ENCODE measurements around the gene LRBA. TPM values are rescaled to one million over a fixed set of nuclear protein-coding genes. Genes with fewer than 3 reads are reported as not detected.

Gene LRBA
- polyA plus RNA-seq, 1 of the 3 experiments (the other 2 are of a cell fraction), result 11.4 TPM

DNA sequence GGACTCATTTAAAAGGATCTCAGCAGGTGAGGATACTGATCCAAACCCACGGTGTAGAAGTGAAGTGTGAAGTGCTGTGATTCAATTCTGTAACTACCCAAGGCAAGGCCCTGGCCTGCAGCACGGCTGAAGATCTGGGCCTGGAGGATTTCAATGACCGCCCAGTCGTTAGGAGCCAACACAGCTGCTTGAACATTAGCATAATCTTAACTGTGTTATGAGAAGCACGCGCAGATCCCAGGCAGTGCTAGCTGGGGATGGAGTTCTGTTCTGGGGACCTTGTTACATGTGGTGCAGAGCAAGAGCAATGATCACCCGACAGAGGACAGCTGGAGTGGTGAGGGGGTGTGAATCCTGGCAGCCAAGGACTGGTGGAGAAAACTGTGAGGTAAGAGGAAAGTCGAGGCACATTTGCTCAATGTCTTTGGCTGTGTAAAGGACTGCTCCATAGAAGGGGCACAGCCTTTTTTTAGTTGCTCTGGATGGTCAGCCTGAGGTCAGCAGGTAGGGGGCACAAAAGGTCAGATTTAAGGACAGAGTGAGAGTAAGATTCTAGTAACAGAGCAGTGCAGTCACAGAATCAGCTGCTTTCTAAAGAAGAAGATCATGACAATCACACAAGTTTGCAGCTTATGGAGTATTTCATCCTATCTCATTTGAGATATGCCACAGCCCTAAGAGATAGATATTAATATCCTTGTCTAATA, 755.1 kb downstream of the LRBA start:
- H3K9me2 ChIP-seq, result no peaks in the 10 kb centered on the region
- POLR2A ChIA-PET, result no interaction called here
- H3K36me3 ChIP-seq (replicated peaks in 1 of 2; ENCODE audit: control insufficient read depth in 1 of 2, insufficient read depth in 2 of 2, low read length in 1 of 2), result peaks cover 55 to 57% of the 10 kb centered on the region in 2 experiments
- no peaks in the 10 kb centered on the region for H3K9me3 ChIP-seq
- no peak overlapping the region for H2AFZ ChIP-seq (ENCODE audit: low read depth)
- TF ChIP-seq RAD21 (IDR thresholded peaks at IDR 0.05; ENCODE audit: low read length) (no peak), SMC3 (IDR thresholded peaks at IDR 0.05; ENCODE audit: low read depth, low read length) (no peak), FOXM1 (IDR thresholded peaks at IDR 0.05; ENCODE audit: low read depth) (no peak), RFX5 (IDR thresholded peaks at IDR 0.05; ENCODE audit: low read length) (no peak), ELF1 (IDR thresholded peaks at IDR 0.05) (no peak), EP300 (IDR thresholded peaks at IDR 0.05; ENCODE audit: borderline replicate concordance in 1 of 2, low read depth in 1 of 2, low read length in 1 of 2) (no peak), TAF1 (IDR thresholded peaks at IDR 0.05; ENCODE audit: borderline replicate concordance, low read depth, low read length) (no peak), FOXJ3 (CRISPR knock-in tag; IDR thresholded peaks at IDR 0.05) (no peak), RCOR1 (IDR thresholded peaks at IDR 0.05; ENCODE audit: low read length) (no peak), SIN3A (IDR thresholded peaks at IDR 0.05; ENCODE audit: borderline replicate concordance, low read depth, low read length) (no peak)
- TF ChIP-seq, protein P1, sequence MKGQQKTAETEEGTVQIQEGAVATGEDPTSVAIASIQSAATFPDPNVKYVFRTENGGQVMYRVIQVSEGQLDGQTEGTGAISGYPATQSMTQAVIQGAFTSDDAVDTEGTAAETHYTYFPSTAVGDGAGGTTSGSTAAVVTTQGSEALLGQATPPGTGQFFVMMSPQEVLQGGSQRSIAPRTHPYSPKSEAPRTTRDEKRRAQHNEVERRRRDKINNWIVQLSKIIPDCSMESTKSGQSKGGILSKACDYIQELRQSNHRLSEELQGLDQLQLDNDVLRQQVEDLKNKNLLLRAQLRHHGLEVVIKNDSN (IDR thresholded peaks at IDR 0.05; ENCODE audit: borderline replicate concordance, low read depth), result no peak
- TF ChIP-seq, protein P2, sequence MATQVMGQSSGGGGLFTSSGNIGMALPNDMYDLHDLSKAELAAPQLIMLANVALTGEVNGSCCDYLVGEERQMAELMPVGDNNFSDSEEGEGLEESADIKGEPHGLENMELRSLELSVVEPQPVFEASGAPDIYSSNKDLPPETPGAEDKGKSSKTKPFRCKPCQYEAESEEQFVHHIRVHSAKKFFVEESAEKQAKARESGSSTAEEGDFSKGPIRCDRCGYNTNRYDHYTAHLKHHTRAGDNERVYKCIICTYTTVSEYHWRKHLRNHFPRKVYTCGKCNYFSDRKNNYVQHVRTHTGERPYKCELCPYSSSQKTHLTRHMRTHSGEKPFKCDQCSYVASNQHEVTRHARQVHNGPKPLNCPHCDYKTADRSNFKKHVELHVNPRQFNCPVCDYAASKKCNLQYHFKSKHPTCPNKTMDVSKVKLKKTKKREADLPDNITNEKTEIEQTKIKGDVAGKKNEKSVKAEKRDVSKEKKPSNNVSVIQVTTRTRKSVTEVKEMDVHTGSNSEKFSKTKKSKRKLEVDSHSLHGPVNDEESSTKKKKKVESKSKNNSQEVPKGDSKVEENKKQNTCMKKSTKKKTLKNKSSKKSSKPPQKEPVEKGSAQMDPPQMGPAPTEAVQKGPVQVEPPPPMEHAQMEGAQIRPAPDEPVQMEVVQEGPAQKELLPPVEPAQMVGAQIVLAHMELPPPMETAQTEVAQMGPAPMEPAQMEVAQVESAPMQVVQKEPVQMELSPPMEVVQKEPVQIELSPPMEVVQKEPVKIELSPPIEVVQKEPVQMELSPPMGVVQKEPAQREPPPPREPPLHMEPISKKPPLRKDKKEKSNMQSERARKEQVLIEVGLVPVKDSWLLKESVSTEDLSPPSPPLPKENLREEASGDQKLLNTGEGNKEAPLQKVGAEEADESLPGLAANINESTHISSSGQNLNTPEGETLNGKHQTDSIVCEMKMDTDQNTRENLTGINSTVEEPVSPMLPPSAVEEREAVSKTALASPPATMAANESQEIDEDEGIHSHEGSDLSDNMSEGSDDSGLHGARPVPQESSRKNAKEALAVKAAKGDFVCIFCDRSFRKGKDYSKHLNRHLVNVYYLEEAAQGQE (IDR thresholded peaks at IDR 0.05; ENCODE audit: low read depth, low read length), result no peak
- no peaks in the 10 kb centered on the region for H4K20me1 ChIP-seq (ENCODE audit: insufficient read depth)
- no peak overlapping the region for H3K27ac ChIP-seq (ENCODE audit: low read depth in 2 of 2, low read length in 1 of 2)
- WGBS (ENCODE audit: low lambda C conversion rate), result 94% methylated on average over 6 of the region's 8 CpGs
- DNase-seq, result no peak
- H3K9ac ChIP-seq, result no peak overlapping the region
- no peaks in the 10 kb centered on the region for H3K27me3 ChIP-seq (ENCODE audit: insufficient read depth)
- peaks cover 0 to 4% of the 10 kb centered on the region in 2 experiments; a peak in 1 of 4 replicates for H3K4me1 ChIP-seq (ENCODE audit: control insufficient read depth in 1 of 2, insufficient read depth in 2 of 2, low read depth in 1 of 2, low read length in 1 of 2)
- CTCF ChIA-PET, result interaction anchor here (0.9 to 1.1 kb wide), 2 partner anchors 15 to 39 kb away, joined by 3 to 4 read pairs; no protein-coding TSS in a partner anchor
- H3K79me2 ChIP-seq (ENCODE audit: insufficient read depth), result no peaks in the 10 kb centered on the region
- H3K4me3 ChIP-seq (ENCODE audit: low read depth in 2 of 2, low read length in 1 of 2), result no peak overlapping the region
- peaks cover 6% of the 10 kb centered on the region for H3F3A ChIP-seq (replicated peaks; ENCODE audit: insufficient read depth)
- H3K4me2 ChIP-seq, result no peak overlapping the region

DNA sequence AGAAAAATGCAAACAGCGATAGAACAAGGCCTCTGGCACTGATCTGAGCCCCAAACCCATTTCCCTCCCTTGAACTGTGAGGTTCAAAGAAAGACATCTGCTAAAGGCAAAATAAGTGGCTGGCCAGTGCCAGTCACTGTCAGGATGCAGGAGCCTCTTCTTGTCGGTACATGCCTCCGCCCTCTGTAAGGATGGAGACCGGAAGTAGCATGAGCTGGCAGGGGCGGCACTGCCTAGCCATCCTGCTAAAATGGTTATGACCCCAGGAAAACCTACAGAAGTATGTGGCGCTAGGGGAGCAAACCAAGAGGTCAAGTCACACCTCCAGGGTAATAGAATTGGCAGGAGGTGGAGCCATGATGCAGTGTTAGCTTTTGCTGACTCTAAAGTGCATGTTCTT, 756.5 kb downstream of the LRBA start:
- no peak for DNase-seq
- Histone ChIP-seq H3K9me2 (no peaks in the 10 kb centered on the region), H4K20me1 (ENCODE audit: insufficient read depth) (no peaks in the 10 kb centered on the region), H3K36me3 (replicated peaks in 1 of 2; ENCODE audit: control insufficient read depth in 1 of 2, insufficient read depth in 2 of 2, low read length in 1 of 2) (peaks cover 53 to 57% of the 10 kb centered on the region in 2 experiments), H3K9me3 (no peaks in the 10 kb centered on the region), H3K4me3 (ENCODE audit: low read depth in 2 of 2, low read length in 1 of 2) (no peak overlapping the region), H3K27ac (ENCODE audit: low read depth in 2 of 2, low read length in 1 of 2) (no peak overlapping the region), H2AFZ (ENCODE audit: low read depth) (no peak overlapping the region), H3K79me2 (ENCODE audit: insufficient read depth) (no peaks in the 10 kb centered on the region), H3K9ac (no peak overlapping the region), H3K27me3 (ENCODE audit: insufficient read depth) (no peaks in the 10 kb centered on the region), H3F3A (replicated peaks; ENCODE audit: insufficient read depth) (peaks cover 7% of the 10 kb centered on the region), H3K4me1 (ENCODE audit: control insufficient read depth in 1 of 2, insufficient read depth in 2 of 2, low read depth in 1 of 2, low read length in 1 of 2) (peaks cover 0 to 4% of the 10 kb centered on the region in 2 experiments; a peak in 1 of 4 replicates), H3K4me2 (no peak overlapping the region)
- 95% methylated on average over 6 of the region's 6 CpGs for WGBS (ENCODE audit: low lambda C conversion rate)
- POLR2A ChIA-PET, result no interaction called here
- CTCF ChIA-PET, result interaction anchor here (1.3 to 2.2 kb wide), 3 partner anchors 16 to 609 kb away, joined by 5 to 8 read pairs (median 6); no protein-coding TSS in a partner anchor
- TF ChIP-seq SMC3 (IDR thresholded peaks at IDR 0.05; ENCODE audit: low read depth, low read length) (no peak), TEAD4 (IDR thresholded peaks at IDR 0.05; ENCODE audit: borderline replicate concordance, insufficient read depth) (no peak), RXRA (IDR thresholded peaks at IDR 0.05; ENCODE audit: borderline replicate concordance, low read depth) (no peak), POLR2AphosphoS5 (IDR thresholded peaks at IDR 0.05; ENCODE audit: low read depth, low read length) (no peak), MEF2A (IDR thresholded peaks at IDR 0.05; ENCODE audit: borderline replicate concordance, low read depth) (no peak), YY1 (IDR thresholded peaks at IDR 0.05; ENCODE audit: low read depth) (no peak), SIN3A (IDR thresholded peaks at IDR 0.05; ENCODE audit: borderline replicate concordance, low read depth, low read length) (no peak), EP300 (IDR thresholded peaks at IDR 0.05; ENCODE audit: borderline replicate concordance in 1 of 2, low read depth in 1 of 2, low read length in 1 of 2) (no peak), JUND (IDR thresholded peaks at IDR 0.05) (no peak), ELF1 (IDR thresholded peaks at IDR 0.05) (no peak), CHD2 (IDR thresholded peaks at IDR 0.05; ENCODE audit: low read length, partially characterized antibody) (no peak), GATA2 (CRISPR knock-in tag; IDR thresholded peaks at IDR 0.05) (no peak), FOXJ3 (CRISPR knock-in tag; IDR thresholded peaks at IDR 0.05) (no peak), GABPA (IDR thresholded peaks at IDR 0.05; ENCODE audit: low read depth) (no peak)
- TF ChIP-seq, protein P3, sequence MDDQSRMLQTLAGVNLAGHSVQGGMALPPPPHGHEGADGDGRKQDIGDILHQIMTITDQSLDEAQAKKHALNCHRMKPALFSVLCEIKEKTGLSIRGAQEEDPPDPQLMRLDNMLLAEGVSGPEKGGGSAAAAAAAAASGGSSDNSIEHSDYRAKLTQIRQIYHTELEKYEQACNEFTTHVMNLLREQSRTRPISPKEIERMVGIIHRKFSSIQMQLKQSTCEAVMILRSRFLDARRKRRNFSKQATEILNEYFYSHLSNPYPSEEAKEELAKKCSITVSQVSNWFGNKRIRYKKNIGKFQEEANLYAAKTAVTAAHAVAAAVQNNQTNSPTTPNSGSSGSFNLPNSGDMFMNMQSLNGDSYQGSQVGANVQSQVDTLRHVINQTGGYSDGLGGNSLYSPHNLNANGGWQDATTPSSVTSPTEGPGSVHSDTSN (IDR thresholded peaks at IDR 0.05), result no peak
- TF ChIP-seq, protein P4, sequence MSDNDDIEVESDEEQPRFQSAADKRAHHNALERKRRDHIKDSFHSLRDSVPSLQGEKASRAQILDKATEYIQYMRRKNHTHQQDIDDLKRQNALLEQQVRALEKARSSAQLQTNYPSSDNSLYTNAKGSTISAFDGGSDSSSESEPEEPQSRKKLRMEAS (IDR thresholded peaks at IDR 0.05; ENCODE audit: low read depth), result no peak

All from SK-N-SH (cell line).